Vagina (tissue), 2 donors: ENCODE measurements around the gene KIAA0825.
"Not testable (repeated sequence)": the region's sequence is repeated elsewhere in the genome, so short reads cannot be mapped to it uniquely, and the experiment has no call there.

ENCODE experiments used
- POLR2A ChIP-seq, 2 donors: fragments of 450-650 bp; IDR thresholded peaks; one replicate each; pipeline ENCODE4 v1.6.1; 2017; ENCODE audit warnings: antibody characterized with exemption in 2 of 2, mild to moderate bottlenecking in 2 of 2, moderate library complexity in 2 of 2
- POLR2AphosphoS5 ChIP-seq, 2 donors: sonication (generic); formaldehyde crosslinking; IDR thresholded peaks; one replicate each; pipeline ENCODE4 v1.9.0; 2017; ENCODE audit warnings: antibody characterized with exemption in 2 of 2, mild to moderate bottlenecking in 2 of 2, low read depth in 1 of 2; ENCODE audit not compliant: insufficient read depth in 1 of 2
- TF ChIP-seq, protein P1 (sequence below), 3 experiments: fragments of 450-650 bp in 2 of 3; fragments of 200-600 bp in 1 of 3; sonication (generic) in 1 of 3; IDR thresholded peaks; one replicate each; pipeline ENCODE4 v1.5.1; 2017 to 2019; ENCODE audit warnings: antibody characterized with exemption in 3 of 3, mild to moderate bottlenecking in 2 of 3, moderate library complexity in 2 of 3

- TF ChIP-seq, protein P1, sequence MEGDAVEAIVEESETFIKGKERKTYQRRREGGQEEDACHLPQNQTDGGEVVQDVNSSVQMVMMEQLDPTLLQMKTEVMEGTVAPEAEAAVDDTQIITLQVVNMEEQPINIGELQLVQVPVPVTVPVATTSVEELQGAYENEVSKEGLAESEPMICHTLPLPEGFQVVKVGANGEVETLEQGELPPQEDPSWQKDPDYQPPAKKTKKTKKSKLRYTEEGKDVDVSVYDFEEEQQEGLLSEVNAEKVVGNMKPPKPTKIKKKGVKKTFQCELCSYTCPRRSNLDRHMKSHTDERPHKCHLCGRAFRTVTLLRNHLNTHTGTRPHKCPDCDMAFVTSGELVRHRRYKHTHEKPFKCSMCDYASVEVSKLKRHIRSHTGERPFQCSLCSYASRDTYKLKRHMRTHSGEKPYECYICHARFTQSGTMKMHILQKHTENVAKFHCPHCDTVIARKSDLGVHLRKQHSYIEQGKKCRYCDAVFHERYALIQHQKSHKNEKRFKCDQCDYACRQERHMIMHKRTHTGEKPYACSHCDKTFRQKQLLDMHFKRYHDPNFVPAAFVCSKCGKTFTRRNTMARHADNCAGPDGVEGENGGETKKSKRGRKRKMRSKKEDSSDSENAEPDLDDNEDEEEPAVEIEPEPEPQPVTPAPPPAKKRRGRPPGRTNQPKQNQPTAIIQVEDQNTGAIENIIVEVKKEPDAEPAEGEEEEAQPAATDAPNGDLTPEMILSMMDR (IDR thresholded peaks at IDR 0.05), result not testable (repeated sequence)
- not testable (repeated sequence) for TF ChIP-seq POLR2AphosphoS5 (IDR thresholded peaks at IDR 0.05; ENCODE audit: insufficient read depth in 1 of 2, low read depth in 1 of 2); POLR2A (IDR thresholded peaks at IDR 0.05)
Observed at GRCh38 chr5:94116317-94116716, 502.1 kb downstream of the KIAA0825 start.
